Measurements from ENCODE around the gene KCNIP1. TPM values are rescaled to one million over a fixed set of nuclear protein-coding genes. Genes with fewer than 3 reads are reported as not detected.

Gene KCNIP1
- polyA plus RNA-seq, 1 donor = 2.8 TPM

GRCh38 chr5:170519549-170519948 lies 15.7 kb downstream of the KCNIP1 start:
- H3K27me3 ChIP-seq (ENCODE audit: control insufficient read depth, insufficient read depth, low read length) = no peaks in the 10 kb centered on the region
- peaks cover 4% of the 10 kb centered on the region for H3K4me1 ChIP-seq (ENCODE audit: control insufficient read depth, insufficient read depth, low read length)
- no peak for DNase-seq
- no peaks in the 10 kb centered on the region for H3K9me3 ChIP-seq (ENCODE audit: control insufficient read depth, low read depth, low read length)
- no peaks in the 10 kb centered on the region for H3K36me3 ChIP-seq (ENCODE audit: control insufficient read depth, insufficient read depth, low read length)
- WGBS (ENCODE audit: insufficient coverage, low lambda C conversion rate) = 83% methylated on average over 1 of the region's 5 CpGs
- H3K27ac ChIP-seq (ENCODE audit: low read length) = no peak overlapping the region
- H3K4me3 ChIP-seq (ENCODE audit: low read length) = no peak overlapping the region

GRCh38 chr5:170520372-170520771 lies 16.6 kb downstream of the KCNIP1 start:
- H3K27ac ChIP-seq (ENCODE audit: low read length) = no peak overlapping the region
- H3K9me3 ChIP-seq (ENCODE audit: control insufficient read depth, low read depth, low read length) = no peaks in the 10 kb centered on the region
- DNase-seq = no peak
- no CpG with 5 or more reads among the region's 6 CpGs for WGBS (ENCODE audit: insufficient coverage, low lambda C conversion rate)
- H3K4me1 ChIP-seq (ENCODE audit: control insufficient read depth, insufficient read depth, low read length) = peaks cover 4% of the 10 kb centered on the region
- no peaks in the 10 kb centered on the region for H3K36me3 ChIP-seq (ENCODE audit: control insufficient read depth, insufficient read depth, low read length)
- no peak overlapping the region for H3K4me3 ChIP-seq (ENCODE audit: low read length)
- no peaks in the 10 kb centered on the region for H3K27me3 ChIP-seq (ENCODE audit: control insufficient read depth, insufficient read depth, low read length)

GRCh38 chr5:170522211-170523141 lies 18.7 kb downstream of the KCNIP1 start:
- H3K4me3 ChIP-seq (ENCODE audit: low read length) = no peak overlapping the region
- no peaks in the 10 kb centered on the region for H3K27me3 ChIP-seq (ENCODE audit: control insufficient read depth, insufficient read depth, low read length)
- peak overlapping the region; percentile 26 for H3K27ac ChIP-seq (ENCODE audit: low read length)
- H3K36me3 ChIP-seq (ENCODE audit: control insufficient read depth, insufficient read depth, low read length) = no peaks in the 10 kb centered on the region
- no peaks in the 10 kb centered on the region for H3K9me3 ChIP-seq (ENCODE audit: control insufficient read depth, low read depth, low read length)
- no CpG with 5 or more reads among the region's 10 CpGs for WGBS (ENCODE audit: insufficient coverage, low lambda C conversion rate)
- DNase-seq = no peak
- peaks cover 4% of the 10 kb centered on the region for H3K4me1 ChIP-seq (ENCODE audit: control insufficient read depth, insufficient read depth, low read length)

- Histone ChIP-seq H3K27ac (ENCODE audit: low read length) (no peak overlapping the region), H3K27me3 (ENCODE audit: control insufficient read depth, insufficient read depth, low read length) (no peaks in the 10 kb centered on the region), H3K9me3 (ENCODE audit: control insufficient read depth, low read depth, low read length) (no peaks in the 10 kb centered on the region), H3K4me3 (ENCODE audit: low read length) (no peak overlapping the region), H3K4me1 (ENCODE audit: control insufficient read depth, insufficient read depth, low read length) (peaks cover 4% of the 10 kb centered on the region), H3K36me3 (ENCODE audit: control insufficient read depth, insufficient read depth, low read length) (no peaks in the 10 kb centered on the region)
- WGBS (ENCODE audit: insufficient coverage, low lambda C conversion rate) = no CpG with 5 or more reads among the region's 10 CpGs
- peak in 1 of 2 donors; percentile 26 for DNase-seq
These were observed 19.3 kb downstream of the KCNIP1 start for GRCh38 chr5:170523142-170523551.

- Histone ChIP-seq H3K27me3 (ENCODE audit: control insufficient read depth, insufficient read depth, low read length) (no peaks in the 10 kb centered on the region), H3K27ac (ENCODE audit: low read length) (no peak overlapping the region), H3K4me1 (ENCODE audit: control insufficient read depth, insufficient read depth, low read length) (peaks cover 4% of the 10 kb centered on the region), H3K4me3 (ENCODE audit: low read length) (no peak overlapping the region), H3K9me3 (ENCODE audit: control insufficient read depth, low read depth, low read length) (no peaks in the 10 kb centered on the region), H3K36me3 (ENCODE audit: control insufficient read depth, insufficient read depth, low read length) (no peaks in the 10 kb centered on the region)
- no peak for DNase-seq
- no CpG with 5 or more reads among the region's 2 CpGs for WGBS (ENCODE audit: insufficient coverage, low lambda C conversion rate)
These were observed 20.0 kb downstream of the KCNIP1 start for GRCh38 chr5:170523830-170524229.

- Histone ChIP-seq H3K27ac (ENCODE audit: low read length) (no peak overlapping the region), H3K27me3 (ENCODE audit: control insufficient read depth, insufficient read depth, low read length) (no peaks in the 10 kb centered on the region), H3K36me3 (ENCODE audit: control insufficient read depth, insufficient read depth, low read length) (no peaks in the 10 kb centered on the region), H3K9me3 (ENCODE audit: control insufficient read depth, low read depth, low read length) (no peaks in the 10 kb centered on the region), H3K4me3 (ENCODE audit: low read length) (no peak overlapping the region), H3K4me1 (ENCODE audit: control insufficient read depth, insufficient read depth, low read length) (peaks cover 4% of the 10 kb centered on the region)
- no CpG with 5 or more reads among the region's 3 CpGs for WGBS (ENCODE audit: insufficient coverage, low lambda C conversion rate)
- DNase-seq = no peak
These were observed 20.8 kb downstream of the KCNIP1 start for GRCh38 chr5:170524576-170524975.

GRCh38 chr5:170525470-170526211 lies 21.8 kb downstream of the KCNIP1 start:
- DNase-seq = no peak
- H3K4me1 ChIP-seq (ENCODE audit: control insufficient read depth, insufficient read depth, low read length) = peaks cover 4% of the 10 kb centered on the region
- WGBS (ENCODE audit: insufficient coverage, low lambda C conversion rate) = no CpG with 5 or more reads among the region's 7 CpGs
- no peaks in the 10 kb centered on the region for H3K27me3 ChIP-seq (ENCODE audit: control insufficient read depth, insufficient read depth, low read length)
- H3K9me3 ChIP-seq (ENCODE audit: control insufficient read depth, low read depth, low read length) = no peaks in the 10 kb centered on the region
- H3K36me3 ChIP-seq (ENCODE audit: control insufficient read depth, insufficient read depth, low read length) = no peaks in the 10 kb centered on the region
- H3K4me3 ChIP-seq (ENCODE audit: low read length) = no peak overlapping the region
- no peak overlapping the region for H3K27ac ChIP-seq (ENCODE audit: low read length)

- no peak for DNase-seq
- H3K27ac ChIP-seq (ENCODE audit: low read length) = no peak overlapping the region
- no peaks in the 10 kb centered on the region for H3K36me3 ChIP-seq (ENCODE audit: control insufficient read depth, insufficient read depth, low read length)
- H3K4me3 ChIP-seq (ENCODE audit: low read length) = no peak overlapping the region
- H3K27me3 ChIP-seq (ENCODE audit: control insufficient read depth, insufficient read depth, low read length) = no peaks in the 10 kb centered on the region
- WGBS (ENCODE audit: insufficient coverage, low lambda C conversion rate) = no CpG with 5 or more reads among the region's 3 CpGs
- H3K9me3 ChIP-seq (ENCODE audit: control insufficient read depth, low read depth, low read length) = no peaks in the 10 kb centered on the region
- no peaks in the 10 kb centered on the region for H3K4me1 ChIP-seq (ENCODE audit: control insufficient read depth, insufficient read depth, low read length)
These were observed 24.2 kb downstream of the KCNIP1 start for GRCh38 chr5:170527991-170528390.

- Histone ChIP-seq H3K27me3 (ENCODE audit: control insufficient read depth, insufficient read depth, low read length) (no peaks in the 10 kb centered on the region), H3K9me3 (ENCODE audit: control insufficient read depth, low read depth, low read length) (no peaks in the 10 kb centered on the region), H3K4me3 (ENCODE audit: low read length) (no peak overlapping the region), H3K36me3 (ENCODE audit: control insufficient read depth, insufficient read depth, low read length) (no peaks in the 10 kb centered on the region), H3K27ac (ENCODE audit: low read length) (no peak overlapping the region), H3K4me1 (ENCODE audit: control insufficient read depth, insufficient read depth, low read length) (no peaks in the 10 kb centered on the region)
- WGBS (ENCODE audit: insufficient coverage, low lambda C conversion rate) = no CpG with 5 or more reads among the region's 1 CpG
- DNase-seq = no peak
These were observed 25.2 kb downstream of the KCNIP1 start for GRCh38 chr5:170528976-170529375.

GRCh38 chr5:170532935-170533334 lies 29.1 kb downstream of the KCNIP1 start:
- Histone ChIP-seq H3K9me3 (ENCODE audit: control insufficient read depth, low read depth, low read length) (no peaks in the 10 kb centered on the region), H3K36me3 (ENCODE audit: control insufficient read depth, insufficient read depth, low read length) (no peaks in the 10 kb centered on the region), H3K4me1 (ENCODE audit: control insufficient read depth, insufficient read depth, low read length) (no peaks in the 10 kb centered on the region), H3K27ac (ENCODE audit: low read length) (no peak overlapping the region), H3K4me3 (ENCODE audit: low read length) (no peak overlapping the region), H3K27me3 (ENCODE audit: control insufficient read depth, insufficient read depth, low read length) (peaks cover 6% of the 10 kb centered on the region)
- DNase-seq = no peak
- 100% methylated on average over 1 of the region's 3 CpGs for WGBS (ENCODE audit: insufficient coverage, low lambda C conversion rate)
